IMR-90 (cell line): ENCODE measurements around the gene PIGBOS1.

ENCODE experiments used
- CEBPB ChIP-seq: IDR thresholded peaks from 2 replicates; pipeline ENCODE4 v1.6.1; 2012; ENCODE audit warnings: low read depth, low read length, improper control_type of control experiment
- ELK1 ChIP-seq: fragments of 150-350 bp; IDR thresholded peaks from 2 replicates; pipeline ENCODE4 v1.6.1; 2016; ENCODE audit warnings: low read depth, mild to moderate bottlenecking, low read length, moderate library complexity, borderline replicate concordance
- FOS ChIP-seq: fragments of 150-350 bp; IDR thresholded peaks from 2 replicates; pipeline ENCODE4 v1.6.1; 2016; ENCODE audit warnings: low read depth, low read length
- MAFK ChIP-seq: IDR thresholded peaks from 2 replicates; pipeline ENCODE4 v1.6.1; 2012; ENCODE audit warnings: low read depth, low read length, improper control_type of control experiment
- MXI1 ChIP-seq: IDR thresholded peaks from 2 replicates; pipeline ENCODE4 v1.6.1; 2012; ENCODE audit warnings: low read depth, mild to moderate bottlenecking, low read length, moderate library complexity, borderline replicate concordance
- POLR2A ChIP-seq: IDR thresholded peaks from 2 replicates; pipeline ENCODE4 v1.6.1; 2012; ENCODE audit warnings: mild to moderate bottlenecking, low read depth, low read length
- RAD21 ChIP-seq: IDR thresholded peaks from 2 replicates; pipeline ENCODE4 v1.6.1; 2012; ENCODE audit warnings: low read length, improper control_type of control experiment
- RFX5 ChIP-seq: IDR thresholded peaks from 2 replicates; pipeline ENCODE4 v1.8.0; 2012; ENCODE audit warnings: low read depth, mild to moderate bottlenecking, low read length, moderate library complexity
- TF ChIP-seq, protein P1 (sequence below): conservative IDR thresholded peaks from 2 replicates; pipeline ENCODE4 v1.5.1; 2012; ENCODE audit warnings: mild to moderate bottlenecking, low read depth, low read length, improper control_type of control experiment
- TF ChIP-seq, protein P2 (sequence below): fragments of 150-350 bp; IDR thresholded peaks from 2 replicates; pipeline ENCODE4 v1.6.1; 2017; ENCODE audit warnings: mild to moderate bottlenecking, antibody characterized with exemption, low read length, low read depth

- TF ChIP-seq, protein P1, sequence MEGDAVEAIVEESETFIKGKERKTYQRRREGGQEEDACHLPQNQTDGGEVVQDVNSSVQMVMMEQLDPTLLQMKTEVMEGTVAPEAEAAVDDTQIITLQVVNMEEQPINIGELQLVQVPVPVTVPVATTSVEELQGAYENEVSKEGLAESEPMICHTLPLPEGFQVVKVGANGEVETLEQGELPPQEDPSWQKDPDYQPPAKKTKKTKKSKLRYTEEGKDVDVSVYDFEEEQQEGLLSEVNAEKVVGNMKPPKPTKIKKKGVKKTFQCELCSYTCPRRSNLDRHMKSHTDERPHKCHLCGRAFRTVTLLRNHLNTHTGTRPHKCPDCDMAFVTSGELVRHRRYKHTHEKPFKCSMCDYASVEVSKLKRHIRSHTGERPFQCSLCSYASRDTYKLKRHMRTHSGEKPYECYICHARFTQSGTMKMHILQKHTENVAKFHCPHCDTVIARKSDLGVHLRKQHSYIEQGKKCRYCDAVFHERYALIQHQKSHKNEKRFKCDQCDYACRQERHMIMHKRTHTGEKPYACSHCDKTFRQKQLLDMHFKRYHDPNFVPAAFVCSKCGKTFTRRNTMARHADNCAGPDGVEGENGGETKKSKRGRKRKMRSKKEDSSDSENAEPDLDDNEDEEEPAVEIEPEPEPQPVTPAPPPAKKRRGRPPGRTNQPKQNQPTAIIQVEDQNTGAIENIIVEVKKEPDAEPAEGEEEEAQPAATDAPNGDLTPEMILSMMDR, result no peak
- TF ChIP-seq, protein P2, sequence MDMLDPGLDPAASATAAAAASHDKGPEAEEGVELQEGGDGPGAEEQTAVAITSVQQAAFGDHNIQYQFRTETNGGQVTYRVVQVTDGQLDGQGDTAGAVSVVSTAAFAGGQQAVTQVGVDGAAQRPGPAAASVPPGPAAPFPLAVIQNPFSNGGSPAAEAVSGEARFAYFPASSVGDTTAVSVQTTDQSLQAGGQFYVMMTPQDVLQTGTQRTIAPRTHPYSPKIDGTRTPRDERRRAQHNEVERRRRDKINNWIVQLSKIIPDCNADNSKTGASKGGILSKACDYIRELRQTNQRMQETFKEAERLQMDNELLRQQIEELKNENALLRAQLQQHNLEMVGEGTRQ, result no peak
- no peak for TF ChIP-seq POLR2A
- no peak for TF ChIP-seq CEBPB
- no peak for TF ChIP-seq MAFK
- no peak for TF ChIP-seq MXI1
- TF ChIP-seq ELK1, result no peak
- TF ChIP-seq FOS, result no peak
- TF ChIP-seq RAD21, result no peak
- no peak for TF ChIP-seq RFX5
Measured at GRCh38 chr15:55322467-55322866, 3.5 kb upstream of the PIGBOS1 start.
